ENCODE data around the gene ZNF808.

DNA sequence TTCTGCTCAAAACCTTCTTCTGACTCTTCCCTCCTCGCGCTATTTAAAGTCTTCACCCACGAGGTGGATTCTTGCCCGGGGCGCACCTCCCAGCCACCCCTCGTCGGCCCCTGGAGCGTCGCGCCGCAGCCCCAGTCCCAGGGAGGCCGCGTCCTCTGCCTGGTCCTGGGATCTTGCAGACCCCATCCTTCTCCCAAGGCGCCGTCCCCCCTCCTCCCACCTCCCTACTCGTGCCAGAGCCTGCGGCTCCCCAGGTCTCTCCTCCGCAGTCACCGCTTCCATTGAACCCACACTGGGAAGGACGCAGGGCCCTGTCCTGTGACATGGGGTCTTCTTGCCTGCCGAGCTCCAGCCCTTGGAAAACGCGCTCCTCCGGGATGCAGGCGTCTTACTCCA, 486 bp downstream of the ZNF808 start:
- TF ChIP-seq POLR2AphosphoS5 (IDR thresholded peaks at IDR 0.05) (no peak), POLR2A (IDR thresholded peaks at IDR 0.05) (no peak)
- TF ChIP-seq, protein P1, sequence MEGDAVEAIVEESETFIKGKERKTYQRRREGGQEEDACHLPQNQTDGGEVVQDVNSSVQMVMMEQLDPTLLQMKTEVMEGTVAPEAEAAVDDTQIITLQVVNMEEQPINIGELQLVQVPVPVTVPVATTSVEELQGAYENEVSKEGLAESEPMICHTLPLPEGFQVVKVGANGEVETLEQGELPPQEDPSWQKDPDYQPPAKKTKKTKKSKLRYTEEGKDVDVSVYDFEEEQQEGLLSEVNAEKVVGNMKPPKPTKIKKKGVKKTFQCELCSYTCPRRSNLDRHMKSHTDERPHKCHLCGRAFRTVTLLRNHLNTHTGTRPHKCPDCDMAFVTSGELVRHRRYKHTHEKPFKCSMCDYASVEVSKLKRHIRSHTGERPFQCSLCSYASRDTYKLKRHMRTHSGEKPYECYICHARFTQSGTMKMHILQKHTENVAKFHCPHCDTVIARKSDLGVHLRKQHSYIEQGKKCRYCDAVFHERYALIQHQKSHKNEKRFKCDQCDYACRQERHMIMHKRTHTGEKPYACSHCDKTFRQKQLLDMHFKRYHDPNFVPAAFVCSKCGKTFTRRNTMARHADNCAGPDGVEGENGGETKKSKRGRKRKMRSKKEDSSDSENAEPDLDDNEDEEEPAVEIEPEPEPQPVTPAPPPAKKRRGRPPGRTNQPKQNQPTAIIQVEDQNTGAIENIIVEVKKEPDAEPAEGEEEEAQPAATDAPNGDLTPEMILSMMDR (IDR thresholded peaks at IDR 0.05) = no peak

Data from prostate gland (tissue), 2 donors.